ENCODE data around the gene NAA35. TPM values are rescaled to one million over a fixed set of nuclear protein-coding genes. Genes with fewer than 3 reads are reported as not detected.

NAA35 gene
- total RNA-seq, 4 donors from 2014 or later: 18.8 to 27.9 (median 22.2) TPM

GRCh38 chr9:86021166-86021565, 80.2 kb downstream of the NAA35 start:
- no peak for DNase-seq (ENCODE audit: low spot score in 2 of 2)
- Histone ChIP-seq H3K4me3 (no peak overlapping the region), H3K4me1 (peaks cover 0 to 15% (median 0%) of the 10 kb centered on the region in 4 donors), H3K36me3 (peaks cover 0 to 77% (median 5%) of the 10 kb centered on the region in 3 donors), H3K27me3 (no peaks in the 10 kb centered on the region), H3K27ac (no peak overlapping the region), H3K9me3 (no peaks in the 10 kb centered on the region)
- TF ChIP-seq CTCF (IDR thresholded peaks at IDR 0.05) (no peak), EP300 (IDR thresholded peaks at IDR 0.05) (no peak), POLR2A (IDR thresholded peaks at IDR 0.05) (no peak)
- WGBS, 2 donors: 57 to 61% methylated on average over 6 of the region's 6 CpGs

GRCh38 chr9:86022687-86023266, 81.8 kb downstream of the NAA35 start:
- Histone ChIP-seq H3K27me3 (no peaks in the 10 kb centered on the region), H3K27ac (peak overlapping the region in 1 of 4 donors; percentile 13), H3K4me1 (peaks cover 0 to 15% (median 0%) of the 10 kb centered on the region in 4 donors), H3K9me3 (no peaks in the 10 kb centered on the region), H3K36me3 (peaks cover 0 to 77% (median 5%) of the 10 kb centered on the region in 3 donors), H3K4me3 (no peak overlapping the region)
- no peak for TF ChIP-seq POLR2A (IDR thresholded peaks at IDR 0.05)
- no peak for TF ChIP-seq CTCF (IDR thresholded peaks at IDR 0.05)
- TF ChIP-seq EP300 (IDR thresholded peaks at IDR 0.05): no peak
- DNase-seq (ENCODE audit: low spot score in 2 of 2): no peak
- WGBS, 2 donors: 43 to 45% methylated on average over 3 of the region's 3 CpGs

DNA sequence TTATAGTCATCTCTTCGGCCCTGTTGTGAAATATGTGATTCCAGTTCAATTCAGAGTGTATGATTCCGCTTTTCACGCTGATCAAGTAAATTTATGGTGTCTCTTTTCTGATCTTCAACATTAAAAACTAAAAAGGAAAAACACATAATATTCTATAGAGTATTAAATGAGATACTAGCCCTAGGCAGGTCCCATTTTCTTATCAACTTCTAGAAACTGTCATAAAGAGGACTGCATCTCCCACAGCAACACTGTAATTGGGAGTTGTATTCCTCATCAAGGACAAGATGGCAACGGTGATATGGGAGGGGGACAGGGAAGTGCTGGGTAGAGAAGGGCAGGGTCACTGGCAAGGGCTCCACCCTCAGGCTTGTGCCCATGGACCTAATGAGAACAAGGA, 86.8 kb downstream of the NAA35 start:
- Histone ChIP-seq H3K4me3 (no peak overlapping the region), H3K36me3 (peaks cover 0 to 77% (median 0%) of the 10 kb centered on the region in 3 donors), H3K27me3 (no peaks in the 10 kb centered on the region), H3K27ac (no peak overlapping the region), H3K4me1 (peaks cover 0 to 8% (median 0%) of the 10 kb centered on the region in 4 donors), H3K9me3 (peaks cover 0 to 7% (median 0%) of the 10 kb centered on the region in 4 donors)
- 96% methylated on average over 4 of the region's 4 CpGs for WGBS, 2 donors
- no peak for TF ChIP-seq POLR2A (IDR thresholded peaks at IDR 0.05)
- TF ChIP-seq CTCF (IDR thresholded peaks at IDR 0.05): no peak
- no peak for TF ChIP-seq EP300 (IDR thresholded peaks at IDR 0.05)
- DNase-seq (ENCODE audit: low spot score in 2 of 2): no peak

DNA sequence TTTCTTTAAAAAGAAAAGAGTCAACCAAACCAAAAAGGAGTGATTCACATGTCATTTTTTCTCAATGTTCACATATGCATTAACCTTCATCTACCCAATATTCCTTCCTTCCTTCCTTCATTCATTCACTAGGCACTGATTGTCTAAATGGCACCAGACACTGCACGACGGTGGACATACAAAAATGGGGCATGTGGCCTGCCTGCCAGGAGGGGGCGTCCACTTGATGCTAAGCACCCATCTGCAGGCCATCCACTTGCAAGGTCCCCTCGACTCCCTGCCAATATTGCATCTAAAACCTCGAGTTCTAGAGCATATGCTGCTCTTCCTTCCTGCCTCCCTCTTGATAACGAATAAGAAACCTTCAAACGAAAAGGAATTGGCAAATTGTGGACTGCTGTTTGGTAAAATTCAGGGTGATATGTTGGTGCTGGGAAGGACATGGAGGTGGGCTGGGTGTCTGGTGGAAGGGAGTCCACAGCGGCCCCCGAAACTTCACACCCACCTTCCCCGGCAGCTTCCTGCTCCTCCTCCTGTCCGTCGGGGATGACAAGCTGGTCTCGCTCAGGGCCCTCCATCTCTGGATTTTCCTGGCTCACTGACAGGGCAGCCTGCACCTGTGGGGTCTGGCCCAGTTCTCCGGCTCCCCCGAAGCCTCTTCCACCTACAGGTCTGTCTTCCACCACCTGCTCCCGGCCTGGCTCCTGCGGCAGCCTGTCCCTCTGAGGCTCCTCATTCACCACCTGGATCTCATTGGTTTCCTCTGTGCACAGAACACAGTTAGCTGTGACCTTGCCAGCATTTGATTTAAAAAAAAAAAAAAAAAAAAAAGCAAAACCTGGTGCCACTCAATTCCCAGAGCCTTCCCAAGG, 94.2 kb downstream of the NAA35 start:
- DNase-seq (ENCODE audit: low spot score in 2 of 2): no peak
- Histone ChIP-seq H3K4me3 (no peak overlapping the region), H3K9me3 (no peaks in the 10 kb centered on the region), H3K4me1 (no peaks in the 10 kb centered on the region), H3K27me3 (no peaks in the 10 kb centered on the region), H3K36me3 (peaks cover 0 to 70% (median 0%) of the 10 kb centered on the region in 3 donors), H3K27ac (no peak overlapping the region)
- TF ChIP-seq EP300 (IDR thresholded peaks at IDR 0.05): no peak
- TF ChIP-seq CTCF (IDR thresholded peaks at IDR 0.05): peak in 2 of 5 experiments; percentile 10 to 19
- WGBS, 2 donors: 71 to 79% methylated on average over 17 of the region's 17 CpGs

Measured in tibial nerve (tissue), 4 donors.